Subcutaneous abdominal adipose tissue (tissue), 5 donors: ENCODE results near the gene CDKAL1.

Experiments
- H3K27ac ChIP-seq: one replicate; pipeline ENCODE4 v1.7.0; 2013; ENCODE audit warnings: low read depth, mild to moderate bottlenecking, inconsistent platforms, low read length, moderate library complexity
- H3K27me3 ChIP-seq, 5 donors: one replicate each; pipeline ENCODE4 v1.7.0; 2013; ENCODE audit warnings: low read length in 5 of 5, inconsistent platforms in 1 of 5; ENCODE audit not compliant: control insufficient read depth in 5 of 5, insufficient read depth in 4 of 5
- H3K36me3 ChIP-seq, 5 donors: one replicate each; pipeline ENCODE4 v1.7.0; 2013; ENCODE audit warnings: low read length in 5 of 5; ENCODE audit not compliant: control insufficient read depth in 5 of 5, insufficient read depth in 5 of 5
- H3K4me1 ChIP-seq, 5 donors: one replicate each; pipeline ENCODE4 v1.7.0; 2013; ENCODE audit warnings: low read length in 5 of 5, mild to moderate bottlenecking in 3 of 5, moderate library complexity in 1 of 5; ENCODE audit not compliant: control insufficient read depth in 5 of 5, insufficient read depth in 5 of 5
- H3K4me3 ChIP-seq, 5 donors: one replicate each; pipeline ENCODE4 v1.7.0; 2013; ENCODE audit warnings: low read length in 5 of 5, low read depth in 1 of 5
- H3K9ac ChIP-seq, 5 donors: one replicate each; pipeline ENCODE4 v1.7.0; 2013; ENCODE audit warnings: low read length in 5 of 5, mild to moderate bottlenecking in 4 of 5, moderate library complexity in 3 of 5
- H3K9me3 ChIP-seq, 5 donors: one replicate each; pipeline ENCODE4 v1.7.0; 2013; ENCODE audit warnings: low read length in 5 of 5; ENCODE audit not compliant: control insufficient read depth in 5 of 5
- donor health status: healthy.
- donor health status: healthy.
- donor health status: healthy.
- donor health status: healthy.
- donor health status: healthy.

The CDKAL1 gene

GRCh38 chr6:21137700-21138335 lies 603.6 kb downstream of the CDKAL1 start:
- H3K27ac ChIP-seq: no peak overlapping the region
- no peaks in the 10 kb centered on the region for H3K36me3 ChIP-seq
- H3K9ac ChIP-seq: no peak overlapping the region
- H3K9me3 ChIP-seq: no peaks in the 10 kb centered on the region
- peaks cover 0 to 17% (median 15%) of the 10 kb centered on the region in 5 donors for H3K4me1 ChIP-seq
- no peaks in the 10 kb centered on the region for H3K27me3 ChIP-seq
- no peak overlapping the region for H3K4me3 ChIP-seq

DNA sequence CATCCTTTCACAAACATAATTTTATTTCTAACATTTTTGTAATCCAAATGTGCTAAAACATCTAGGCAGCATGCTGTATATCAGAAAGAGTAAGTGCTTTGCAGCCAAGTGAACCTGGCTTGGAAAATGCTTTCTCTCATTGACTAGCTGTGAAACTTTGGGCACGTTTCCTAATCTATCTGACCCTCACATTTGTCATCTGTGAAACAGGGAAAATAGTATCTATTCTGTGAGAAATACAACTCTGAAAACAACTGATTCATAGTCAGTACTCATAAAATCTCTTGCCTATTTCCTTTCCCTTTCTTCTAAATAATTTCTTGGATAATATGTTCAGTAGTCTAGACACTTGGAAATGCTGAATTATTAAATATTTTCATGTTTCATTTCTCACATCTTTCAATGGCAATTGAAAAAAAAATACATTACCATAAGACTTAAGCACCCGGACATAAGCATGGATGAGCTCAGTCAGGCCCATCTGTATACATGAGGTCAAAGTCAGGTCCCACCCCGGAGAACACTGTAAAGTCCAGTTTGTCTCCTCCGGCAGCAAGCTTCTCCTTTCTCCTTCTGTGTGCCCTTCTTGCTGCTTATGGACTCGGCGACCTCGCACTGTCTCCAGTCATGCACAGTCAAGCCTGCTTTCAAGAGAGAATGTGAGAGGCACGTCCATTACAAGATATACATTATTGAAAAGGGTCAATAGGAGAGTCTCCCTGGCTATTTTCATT lies 604.2 kb downstream of the CDKAL1 start:
- Histone ChIP-seq H3K27ac (no peak overlapping the region), H3K9ac (no peak overlapping the region), H3K27me3 (no peaks in the 10 kb centered on the region), H3K9me3 (no peaks in the 10 kb centered on the region), H3K36me3 (no peaks in the 10 kb centered on the region), H3K4me1 (peaks cover 0 to 10% (median 8%) of the 10 kb centered on the region in 5 donors), H3K4me3 (no peak overlapping the region)

GRCh38 chr6:21140966-21141365 lies 606.7 kb downstream of the CDKAL1 start:
- H3K27me3 ChIP-seq: no peaks in the 10 kb centered on the region
- H3K27ac ChIP-seq: no peak overlapping the region
- no peaks in the 10 kb centered on the region for H3K36me3 ChIP-seq
- no peaks in the 10 kb centered on the region for H3K9me3 ChIP-seq
- peaks cover 0 to 10% (median 8%) of the 10 kb centered on the region in 5 donors for H3K4me1 ChIP-seq
- H3K4me3 ChIP-seq: no peak overlapping the region
- H3K9ac ChIP-seq: no peak overlapping the region

- H3K36me3 ChIP-seq: no peaks in the 10 kb centered on the region
- H3K9me3 ChIP-seq: no peaks in the 10 kb centered on the region
- no peak overlapping the region for H3K9ac ChIP-seq
- no peak overlapping the region for H3K27ac ChIP-seq
- H3K27me3 ChIP-seq: no peaks in the 10 kb centered on the region
- peaks cover 0 to 10% (median 8%) of the 10 kb centered on the region in 5 donors for H3K4me1 ChIP-seq
- H3K4me3 ChIP-seq: no peak overlapping the region
Measured at GRCh38 chr6:21141616-21142303, 607.5 kb downstream of the CDKAL1 start.

GRCh38 chr6:21142741-21143140 lies 608.5 kb downstream of the CDKAL1 start:
- Histone ChIP-seq H3K4me1 (peaks cover 0 to 10% (median 8%) of the 10 kb centered on the region in 5 donors), H3K9me3 (no peaks in the 10 kb centered on the region), H3K27ac (no peak overlapping the region)

DNA sequence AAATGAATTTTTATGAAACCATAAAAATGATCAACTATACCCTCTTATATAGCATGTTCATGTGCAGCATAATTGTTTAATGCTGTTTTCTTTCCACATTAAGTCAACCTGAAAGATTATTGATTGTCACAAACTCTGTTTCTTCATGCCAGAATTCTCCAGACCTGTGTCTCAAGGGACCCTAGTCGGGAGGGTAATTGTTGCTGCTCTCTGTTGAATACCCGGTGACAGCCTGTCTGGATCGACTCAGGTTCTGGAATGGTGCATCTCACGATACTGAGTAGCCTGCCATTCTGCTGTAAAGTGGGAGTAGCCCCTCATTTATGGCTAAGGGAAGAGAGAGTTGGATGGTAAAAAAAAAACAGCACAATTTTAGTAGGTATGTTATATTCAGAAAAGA lies 609.4 kb downstream of the CDKAL1 start:
- peaks cover 0 to 7% (median 7%) of the 10 kb centered on the region in 5 donors for H3K4me1 ChIP-seq
- no peaks in the 10 kb centered on the region for H3K9me3 ChIP-seq
- no peaks in the 10 kb centered on the region for H3K27me3 ChIP-seq
- H3K4me3 ChIP-seq: no peak overlapping the region
- H3K36me3 ChIP-seq: no peaks in the 10 kb centered on the region
- H3K27ac ChIP-seq: no peak overlapping the region
- H3K9ac ChIP-seq: no peak overlapping the region

More at GRCh38 chr6:21142741-21143140, 608.5 kb downstream of the CDKAL1 start:
- Histone ChIP-seq H3K36me3 (no peaks in the 10 kb centered on the region), H3K9ac (no peak overlapping the region), H3K27me3 (no peaks in the 10 kb centered on the region), H3K4me3 (no peak overlapping the region)

DNA sequence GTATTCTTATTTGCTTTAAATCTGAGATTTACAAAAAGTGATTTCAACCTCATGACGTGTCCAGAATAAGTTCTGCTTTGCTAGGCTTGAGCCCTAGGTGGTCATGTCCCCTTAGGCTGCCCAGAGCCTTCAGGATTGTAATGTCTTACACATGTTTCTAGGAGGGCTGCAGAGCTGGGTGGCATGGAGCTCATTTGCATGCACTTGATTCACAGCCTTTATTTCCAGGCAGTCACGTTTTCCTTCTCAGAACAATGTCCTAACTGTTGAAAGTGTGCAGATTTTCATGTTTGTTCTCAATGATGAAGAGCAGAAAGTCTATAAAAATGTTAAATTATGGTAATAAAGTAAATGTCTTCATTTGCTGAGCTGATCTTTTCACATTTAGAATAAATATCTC lies 610.7 kb downstream of the CDKAL1 start:
- no peaks in the 10 kb centered on the region for H3K4me1 ChIP-seq
- H3K27me3 ChIP-seq: no peaks in the 10 kb centered on the region

GRCh38 chr6:21147995-21148394 lies 613.7 kb downstream of the CDKAL1 start:
- no peaks in the 10 kb centered on the region for H3K27me3 ChIP-seq
- no peaks in the 10 kb centered on the region for H3K9me3 ChIP-seq
- no peaks in the 10 kb centered on the region for H3K36me3 ChIP-seq
- no peak overlapping the region for H3K27ac ChIP-seq
- H3K4me1 ChIP-seq: peaks cover 0 to 5% (median 0%) of the 10 kb centered on the region in 5 donors
- H3K9ac ChIP-seq: no peak overlapping the region
- no peak overlapping the region for H3K4me3 ChIP-seq

More for the DNA sequence above, 610.7 kb downstream of the CDKAL1 start:
- no peak overlapping the region for H3K4me3 ChIP-seq
- no peaks in the 10 kb centered on the region for H3K9me3 ChIP-seq
- H3K36me3 ChIP-seq: no peaks in the 10 kb centered on the region
- H3K9ac ChIP-seq: no peak overlapping the region
- no peak overlapping the region for H3K27ac ChIP-seq

GRCh38 chr6:21149470-21149869 lies 615.2 kb downstream of the CDKAL1 start:
- no peak overlapping the region for H3K9ac ChIP-seq
- H3K9me3 ChIP-seq: no peaks in the 10 kb centered on the region
- H3K4me1 ChIP-seq: peaks cover 0 to 5% (median 0%) of the 10 kb centered on the region in 5 donors
- no peaks in the 10 kb centered on the region for H3K36me3 ChIP-seq
- no peak overlapping the region for H3K4me3 ChIP-seq
- no peaks in the 10 kb centered on the region for H3K27me3 ChIP-seq
- no peak overlapping the region for H3K27ac ChIP-seq

DNA sequence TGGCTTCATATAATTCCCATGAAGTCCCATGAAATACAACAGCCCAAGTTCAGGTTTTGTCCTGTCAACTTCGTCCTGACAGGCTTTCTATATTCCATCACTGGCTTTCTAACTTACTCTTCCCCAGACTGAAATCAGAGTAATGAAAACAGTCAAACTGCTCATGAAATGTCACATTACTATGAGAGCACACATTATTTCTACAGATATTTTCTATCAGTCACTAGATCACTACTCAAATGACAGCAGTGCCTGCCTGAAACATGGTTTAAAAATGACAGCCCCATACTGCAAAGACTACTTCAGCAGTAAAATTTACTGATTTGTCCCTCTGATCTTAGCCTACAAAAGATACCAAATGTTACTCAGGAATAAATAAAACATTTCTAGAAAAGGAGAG lies 616.4 kb downstream of the CDKAL1 start:
- peaks cover 0 to 5% (median 0%) of the 10 kb centered on the region in 5 donors for H3K4me1 ChIP-seq
- no peaks in the 10 kb centered on the region for H3K36me3 ChIP-seq
- no peaks in the 10 kb centered on the region for H3K27me3 ChIP-seq
- no peak overlapping the region for H3K4me3 ChIP-seq
- no peaks in the 10 kb centered on the region for H3K9me3 ChIP-seq
- no peak overlapping the region for H3K27ac ChIP-seq
- no peak overlapping the region for H3K9ac ChIP-seq
